ACC112 (cell line): Measurements from ENCODE around the gene CDK18.

Source experiments
- H2AFZ ChIP-seq: fragments of 200-600 bp; sonication (generic); one replicate; pipeline ENCODE4 v1.6.0; 2017; ENCODE audit warnings: antibody characterized with exemption, low read length; ENCODE audit not compliant: unreplicated experiment
- H3K27ac ChIP-seq: fragments of 200-600 bp; sonication (generic); 2 replicates; pipeline ENCODE4 v1.5.1; 2014; ENCODE audit warnings: low read depth, mild to moderate bottlenecking, antibody characterized with exemption, low read length, moderate library complexity
- H3K27me3 ChIP-seq: fragments of 200-600 bp; sonication (generic); 2 replicates; pipeline ENCODE4 v1.6.1; 2014; ENCODE audit warnings: mild to moderate bottlenecking, antibody characterized with exemption, low read length, moderate library complexity, mixed read lengths; ENCODE audit not compliant: insufficient read depth
- H3K36me3 ChIP-seq: fragments of 200-600 bp; sonication (generic); 2 replicates; pipeline ENCODE4 v1.6.1; 2016; ENCODE audit warnings: mild to moderate bottlenecking, antibody characterized with exemption, low read length, moderate library complexity, mixed read lengths; ENCODE audit not compliant: insufficient read depth
- H3K4me1 ChIP-seq: fragments of 200-600 bp; sonication (generic); one replicate; pipeline ENCODE4 v1.6.1; 2016; ENCODE audit warnings: low read length, mixed read lengths; ENCODE audit not compliant: insufficient read depth, unreplicated experiment, control insufficient read depth
- H3K4me3 ChIP-seq: fragments of 200-600 bp; sonication (generic); 2 replicates; pipeline ENCODE4 v1.5.1; 2014; ENCODE audit warnings: mild to moderate bottlenecking, low read depth, low read length
- H3K79me2 ChIP-seq: fragments of 200-600 bp; sonication (generic); one replicate; pipeline ENCODE4 v1.6.0; 2016; ENCODE audit warnings: low read length; ENCODE audit not compliant: control insufficient read depth, unreplicated experiment, insufficient read depth

CDK18 gene

GRCh38 chr1:205563927-205564441 lies 59.5 kb downstream of the CDK18 start:
- Histone ChIP-seq H2AFZ (no peak overlapping the region), H3K4me3 (no peak overlapping the region), H3K36me3 (no peaks in the 10 kb centered on the region), H3K27ac (no peak overlapping the region), H3K27me3 (peaks cover 91% of the 10 kb centered on the region), H3K79me2 (no peaks in the 10 kb centered on the region), H3K4me1 (no peaks in the 10 kb centered on the region)

- no peak overlapping the region for H3K4me3 ChIP-seq
- H3K79me2 ChIP-seq, result no peaks in the 10 kb centered on the region
- no peaks in the 10 kb centered on the region for H3K4me1 ChIP-seq
- no peak overlapping the region for H2AFZ ChIP-seq
- no peaks in the 10 kb centered on the region for H3K36me3 ChIP-seq
- no peak overlapping the region for H3K27ac ChIP-seq
- peaks cover 90% of the 10 kb centered on the region for H3K27me3 ChIP-seq
These were observed 61.3 kb downstream of the CDK18 start for GRCh38 chr1:205565799-205566198.

DNA sequence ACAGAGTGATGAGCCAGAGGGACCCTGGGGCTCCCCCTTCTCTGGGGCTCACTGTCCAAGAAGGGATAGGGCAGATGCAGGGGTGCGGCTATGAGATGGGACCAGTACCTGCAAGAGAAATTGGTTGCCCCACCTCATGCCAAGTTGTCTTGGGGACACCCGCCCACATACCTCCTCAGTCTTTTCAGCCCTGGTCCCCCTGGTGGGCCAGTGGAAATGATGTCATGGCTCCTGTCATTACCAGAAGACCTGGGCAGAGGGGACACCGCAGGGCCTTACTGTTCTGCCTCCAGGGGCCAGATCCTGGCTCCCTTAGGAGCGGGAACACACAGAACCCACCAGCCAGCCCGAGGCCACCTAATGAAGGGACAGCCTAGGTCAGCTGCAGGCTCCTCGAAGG lies 63.2 kb downstream of the CDK18 start:
- Histone ChIP-seq H3K27ac (no peak overlapping the region), H3K36me3 (no peaks in the 10 kb centered on the region), H3K4me3 (no peak overlapping the region), H3K79me2 (no peaks in the 10 kb centered on the region), H3K27me3 (peaks cover 90% of the 10 kb centered on the region), H3K4me1 (no peaks in the 10 kb centered on the region), H2AFZ (no peak overlapping the region)

GRCh38 chr1:205568135-205568468 lies 63.6 kb downstream of the CDK18 start:
- H3K79me2 ChIP-seq, result no peaks in the 10 kb centered on the region
- H3K4me1 ChIP-seq, result no peaks in the 10 kb centered on the region
- H3K36me3 ChIP-seq, result no peaks in the 10 kb centered on the region
- no peak overlapping the region for H3K27ac ChIP-seq
- H3K4me3 ChIP-seq, result no peak overlapping the region
- no peak overlapping the region for H2AFZ ChIP-seq
- H3K27me3 ChIP-seq, result peaks cover 90% of the 10 kb centered on the region

DNA sequence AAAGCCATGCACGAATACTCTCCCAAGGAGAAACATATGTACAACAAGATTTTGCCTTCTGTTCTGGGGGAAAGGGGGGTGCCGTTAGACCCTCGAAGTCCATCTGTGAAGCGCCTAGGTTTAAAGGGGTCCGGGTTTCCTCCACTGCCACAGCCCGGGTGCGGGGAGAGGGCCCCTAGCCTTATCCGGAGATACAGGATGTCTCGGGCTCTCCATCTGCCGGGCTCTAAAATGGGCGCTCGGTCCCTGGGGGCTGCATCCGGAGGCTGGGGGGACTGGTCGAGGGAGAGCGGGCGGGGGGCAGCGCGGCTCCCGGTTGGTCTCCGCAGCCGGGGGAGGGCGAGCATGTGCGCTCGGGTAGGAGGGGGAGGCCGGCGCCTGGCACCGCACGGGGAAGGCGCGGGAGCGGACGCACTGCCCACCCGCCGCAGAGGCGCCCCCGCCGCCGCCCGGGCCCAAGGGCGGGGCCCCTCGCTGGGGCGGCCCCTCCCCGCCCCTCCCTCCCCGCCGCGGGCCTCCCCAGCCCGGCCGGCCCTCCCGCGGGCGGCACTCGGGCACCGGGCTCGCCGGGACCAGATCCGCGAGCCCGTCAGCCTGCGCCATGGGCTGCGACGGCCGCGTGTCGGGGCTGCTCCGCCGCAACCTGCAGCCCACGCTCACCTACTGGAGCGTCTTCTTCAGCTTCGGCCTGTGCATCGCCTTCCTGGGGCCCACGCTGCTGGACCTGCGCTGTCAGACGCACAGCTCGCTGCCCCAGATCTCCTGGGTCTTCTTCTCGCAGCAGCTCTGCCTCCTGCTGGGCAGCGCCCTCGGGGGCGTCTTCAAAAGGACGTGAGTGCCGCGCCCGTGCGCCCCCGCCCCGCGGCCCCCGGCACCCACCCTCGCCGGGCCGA lies 64.2 kb downstream of the CDK18 start:
- no peaks in the 10 kb centered on the region for H3K4me1 ChIP-seq
- H3K79me2 ChIP-seq, result no peaks in the 10 kb centered on the region
- peaks cover 92% of the 10 kb centered on the region for H3K27me3 ChIP-seq
- no peaks in the 10 kb centered on the region for H3K36me3 ChIP-seq
- no peak overlapping the region for H3K27ac ChIP-seq
- H3K4me3 ChIP-seq, result 0 out of 2 replicates have a peak overlapping the region, but pooled peaks have one; percentile 25
- H2AFZ ChIP-seq, result no peak overlapping the region

DNA sequence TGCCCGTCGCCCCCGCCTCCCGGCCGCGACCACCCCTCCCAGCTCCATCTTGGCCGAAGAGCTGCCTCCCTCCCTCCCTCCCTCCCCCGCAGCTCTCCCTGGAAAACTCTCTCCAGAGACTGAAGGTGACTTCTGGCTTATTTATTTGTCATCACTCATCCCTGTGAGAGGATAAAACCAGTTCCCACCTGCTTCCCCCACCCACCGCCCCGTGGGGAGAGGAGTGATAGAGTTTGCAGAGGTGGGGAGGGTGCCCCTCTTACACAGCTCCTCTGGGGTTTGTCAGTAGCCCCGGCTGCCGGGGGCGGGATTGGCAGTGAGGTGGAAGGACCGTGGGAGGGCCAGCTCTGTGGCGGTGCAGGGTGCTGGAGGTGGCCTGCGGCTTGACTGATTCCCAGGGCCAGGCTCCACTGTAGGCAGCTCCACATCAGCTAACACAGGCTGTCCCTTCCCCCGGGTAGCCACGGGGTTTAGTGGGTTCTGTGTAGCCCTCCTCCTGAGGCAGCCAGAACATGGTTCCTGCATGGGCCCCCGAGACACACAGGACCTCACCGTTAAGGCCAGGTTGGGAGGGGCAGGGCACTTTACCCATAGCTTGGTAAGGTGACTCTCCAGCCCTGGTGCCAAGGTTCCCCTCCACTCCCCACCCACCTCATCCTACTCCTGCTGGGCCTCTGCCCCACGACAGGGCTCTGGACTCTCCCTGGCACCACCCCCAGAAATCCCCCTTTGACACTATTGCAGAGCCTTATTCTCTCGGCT lies 65.1 kb downstream of the CDK18 start:
- Histone ChIP-seq H3K27ac (no peak overlapping the region), H3K79me2 (no peaks in the 10 kb centered on the region), H3K4me3 (no peak overlapping the region), H2AFZ (no peak overlapping the region), H3K36me3 (no peaks in the 10 kb centered on the region), H3K4me1 (no peaks in the 10 kb centered on the region), H3K27me3 (peaks cover 91% of the 10 kb centered on the region)

- H2AFZ ChIP-seq, result no peak overlapping the region
- no peak overlapping the region for H3K4me3 ChIP-seq
- no peaks in the 10 kb centered on the region for H3K4me1 ChIP-seq
- peaks cover 95% of the 10 kb centered on the region for H3K27me3 ChIP-seq
- H3K79me2 ChIP-seq, result no peaks in the 10 kb centered on the region
- H3K36me3 ChIP-seq, result no peaks in the 10 kb centered on the region
- no peak overlapping the region for H3K27ac ChIP-seq
These were observed 65.7 kb downstream of the CDK18 start for GRCh38 chr1:205570173-205570501.

GRCh38 chr1:205570796-205571537 lies 66.5 kb downstream of the CDK18 start:
- H3K79me2 ChIP-seq, result no peaks in the 10 kb centered on the region
- H3K27me3 ChIP-seq, result peaks cover 91% of the 10 kb centered on the region

DNA sequence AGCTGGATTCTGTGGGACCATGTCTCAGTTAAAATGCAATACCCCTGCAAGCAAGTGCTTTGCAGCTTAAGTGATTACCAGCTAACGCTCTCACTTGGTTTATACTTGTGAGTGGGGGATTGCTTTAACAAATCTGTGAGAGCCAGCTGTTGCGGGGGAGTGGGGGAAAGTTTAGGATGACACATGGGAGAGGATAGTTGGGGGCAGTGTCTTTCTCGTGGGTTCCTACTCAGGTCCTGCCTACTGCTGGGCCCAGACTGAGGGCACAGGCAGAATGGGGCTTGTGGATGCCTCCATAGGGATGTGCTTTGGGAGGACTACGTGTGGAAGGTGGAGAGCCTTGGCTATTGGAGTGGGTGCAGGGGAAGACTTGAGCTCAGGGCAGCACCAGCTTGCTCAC lies 67.3 kb downstream of the CDK18 start:
- Histone ChIP-seq H3K27me3 (peaks cover 84% of the 10 kb centered on the region), H3K4me3 (no peak overlapping the region)

More at GRCh38 chr1:205570796-205571537, 66.5 kb downstream of the CDK18 start:
- Histone ChIP-seq H3K4me3 (no peak overlapping the region), H2AFZ (no peak overlapping the region), H3K27ac (no peak overlapping the region), H3K4me1 (no peaks in the 10 kb centered on the region), H3K36me3 (no peaks in the 10 kb centered on the region)

DNA sequence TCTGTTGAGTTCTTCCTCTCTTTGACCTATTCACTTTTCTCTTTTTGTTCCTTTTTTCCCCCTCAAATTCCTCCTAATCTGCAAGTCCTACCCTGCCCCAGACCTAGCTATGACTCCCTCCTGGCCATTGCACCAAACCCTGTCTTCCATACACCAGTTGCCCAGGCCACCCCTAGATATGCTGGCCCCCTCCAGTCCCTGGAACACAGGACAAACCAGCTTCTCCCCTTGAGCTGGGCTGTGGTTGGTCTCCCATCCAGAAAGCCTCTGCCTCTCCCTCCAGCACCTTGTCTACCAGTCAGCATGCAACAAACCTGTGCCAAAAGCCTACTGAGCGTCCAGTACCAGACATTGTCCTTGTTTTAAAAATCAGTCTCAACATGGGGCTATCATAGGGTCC lies 68.0 kb downstream of the CDK18 start:
- H3K27me3 ChIP-seq, result peaks cover 84% of the 10 kb centered on the region
- H2AFZ ChIP-seq, result no peak overlapping the region
- H3K36me3 ChIP-seq, result no peaks in the 10 kb centered on the region
- H3K4me1 ChIP-seq, result no peaks in the 10 kb centered on the region
- no peak overlapping the region for H3K4me3 ChIP-seq
- no peak overlapping the region for H3K27ac ChIP-seq
- no peaks in the 10 kb centered on the region for H3K79me2 ChIP-seq

More for the DNA sequence above, 67.3 kb downstream of the CDK18 start:
- H3K79me2 ChIP-seq, result no peaks in the 10 kb centered on the region
- no peak overlapping the region for H3K27ac ChIP-seq
- no peaks in the 10 kb centered on the region for H3K36me3 ChIP-seq
- no peaks in the 10 kb centered on the region for H3K4me1 ChIP-seq
- no peak overlapping the region for H2AFZ ChIP-seq
